HG03025 (cell line): Measurements from ENCODE around the gene TOP2A.
A peak's percentile ranks its signal among the peaks of the same experiment; 100 is the strongest.

Experiments
- ATAC-seq: cut with Tn5 transposase; IDR thresholded peaks from one replicate; pipeline ENCODE4 v1.9.1; 2021; ENCODE audit warnings: mild to moderate bottlenecking, moderate library complexity; ENCODE audit not compliant: unreplicated experiment, low FRiP score

TOP2A gene

DNA sequence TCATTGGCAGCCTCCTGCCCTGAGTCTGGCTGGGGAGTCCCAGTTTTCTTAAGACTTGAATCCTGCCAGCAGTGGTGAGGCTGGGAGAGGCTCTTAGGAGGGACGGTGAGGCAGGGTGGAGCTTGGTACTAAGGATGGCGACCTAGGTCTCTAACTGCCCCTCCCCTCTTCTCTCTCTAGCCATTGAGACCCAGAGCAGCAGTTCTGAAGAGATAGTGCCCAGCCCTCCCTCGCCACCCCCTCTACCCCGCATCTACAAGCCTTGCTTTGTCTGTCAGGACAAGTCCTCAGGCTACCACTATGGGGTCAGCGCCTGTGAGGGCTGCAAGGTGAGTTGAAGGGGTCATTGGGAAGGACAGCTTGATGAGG lies 69.6 kb downstream of the TOP2A start:
- no peak for ATAC-seq

DNA sequence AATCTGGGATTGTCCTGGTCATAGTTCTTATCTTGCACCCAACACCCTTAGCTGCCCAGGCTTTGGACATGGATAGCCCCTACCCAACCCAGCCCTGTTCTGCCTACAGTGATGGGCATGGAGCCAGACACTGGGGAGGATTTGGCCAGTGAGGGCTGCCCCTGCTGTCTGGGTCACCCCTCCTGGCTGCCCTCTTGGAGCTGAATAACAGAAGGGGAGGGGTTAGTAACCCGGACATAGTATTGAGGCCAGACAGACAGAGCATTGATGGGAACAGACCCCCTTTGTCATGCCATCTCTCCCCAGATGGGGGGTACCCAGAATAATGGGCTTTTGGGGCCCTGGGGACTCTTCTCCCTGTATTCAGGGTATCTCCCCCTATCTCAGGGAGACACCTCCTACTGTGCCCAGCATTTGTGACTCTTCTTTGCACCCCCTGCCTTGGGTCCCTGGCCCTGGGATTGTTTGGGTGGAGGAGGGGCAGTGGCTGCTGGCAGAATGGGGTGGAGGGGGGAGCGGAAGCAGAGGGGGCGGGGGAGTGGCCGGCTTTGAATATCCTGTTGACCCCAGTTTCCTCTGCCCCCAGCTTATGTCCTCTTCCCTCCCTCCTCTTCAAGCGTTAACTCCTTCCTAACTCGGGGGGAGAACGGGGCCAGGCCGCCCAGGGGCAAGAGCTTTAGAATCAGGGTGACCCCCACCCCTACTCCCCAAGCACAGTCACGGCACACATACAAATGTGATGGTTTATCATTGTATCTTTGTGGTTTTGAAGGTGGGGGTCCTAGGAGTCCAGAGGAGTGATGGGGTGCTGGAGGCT lies 70.2 kb downstream of the TOP2A start:
- ATAC-seq, result no peak

DNA sequence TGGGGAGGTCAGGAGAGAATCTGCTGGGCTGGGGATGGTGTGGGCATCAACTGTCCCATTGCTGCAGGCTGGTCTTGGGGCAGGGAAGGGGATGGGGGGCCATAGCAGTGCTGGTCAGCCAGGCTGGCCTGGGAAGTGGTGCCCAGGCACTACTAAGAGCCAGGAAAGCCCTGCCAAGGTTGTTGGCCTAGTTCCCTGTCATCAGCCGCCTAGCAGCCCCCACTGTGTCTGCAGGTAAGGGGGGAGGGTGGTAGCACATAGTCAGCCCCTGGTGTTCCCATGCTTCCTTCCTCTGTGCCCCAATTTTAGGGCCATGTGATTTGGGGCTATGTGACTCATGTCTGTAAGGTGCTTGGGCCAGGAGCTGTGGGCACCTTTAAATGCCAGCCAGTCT lies 70.9 kb downstream of the TOP2A start:
- no peak for ATAC-seq

DNA sequence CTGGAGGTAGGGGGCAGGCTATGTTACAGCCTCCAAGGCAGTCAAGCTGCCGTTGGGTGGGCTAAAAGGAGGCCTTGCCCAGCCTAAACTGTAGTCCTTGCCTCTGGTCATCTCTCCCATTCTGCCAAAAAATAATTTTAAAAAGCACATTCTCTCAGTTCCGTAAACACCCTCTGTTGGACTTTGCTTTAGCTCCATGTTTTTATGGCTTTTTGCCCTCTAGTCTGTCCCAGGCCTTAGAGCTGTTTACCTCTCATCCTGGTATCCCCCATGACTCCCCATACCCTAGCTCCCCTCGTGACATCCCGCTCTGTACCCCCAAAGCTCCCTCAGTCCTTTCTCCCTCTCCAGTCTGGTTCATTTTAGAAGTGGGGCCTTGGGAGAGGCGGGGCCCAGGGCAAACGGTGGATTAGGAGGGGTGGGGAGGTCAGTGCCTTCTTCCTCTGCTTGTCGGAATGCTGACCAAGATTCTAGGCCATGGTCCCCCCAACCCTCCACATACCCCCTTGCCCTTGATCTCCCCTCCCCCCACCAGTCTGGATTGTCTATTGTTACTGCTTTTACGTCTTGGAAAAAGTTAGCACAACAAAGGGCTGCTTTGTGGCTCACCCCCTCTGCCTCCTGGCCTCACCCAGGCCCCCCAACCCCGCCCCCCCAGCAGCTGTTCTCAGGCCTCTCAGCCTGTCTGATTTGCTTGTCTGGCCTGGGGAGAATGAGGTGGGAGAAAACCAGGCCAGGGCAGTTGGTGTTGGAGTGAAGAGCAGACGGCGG lies 71.5 kb downstream of the TOP2A start:
- ATAC-seq, result no peak

DNA sequence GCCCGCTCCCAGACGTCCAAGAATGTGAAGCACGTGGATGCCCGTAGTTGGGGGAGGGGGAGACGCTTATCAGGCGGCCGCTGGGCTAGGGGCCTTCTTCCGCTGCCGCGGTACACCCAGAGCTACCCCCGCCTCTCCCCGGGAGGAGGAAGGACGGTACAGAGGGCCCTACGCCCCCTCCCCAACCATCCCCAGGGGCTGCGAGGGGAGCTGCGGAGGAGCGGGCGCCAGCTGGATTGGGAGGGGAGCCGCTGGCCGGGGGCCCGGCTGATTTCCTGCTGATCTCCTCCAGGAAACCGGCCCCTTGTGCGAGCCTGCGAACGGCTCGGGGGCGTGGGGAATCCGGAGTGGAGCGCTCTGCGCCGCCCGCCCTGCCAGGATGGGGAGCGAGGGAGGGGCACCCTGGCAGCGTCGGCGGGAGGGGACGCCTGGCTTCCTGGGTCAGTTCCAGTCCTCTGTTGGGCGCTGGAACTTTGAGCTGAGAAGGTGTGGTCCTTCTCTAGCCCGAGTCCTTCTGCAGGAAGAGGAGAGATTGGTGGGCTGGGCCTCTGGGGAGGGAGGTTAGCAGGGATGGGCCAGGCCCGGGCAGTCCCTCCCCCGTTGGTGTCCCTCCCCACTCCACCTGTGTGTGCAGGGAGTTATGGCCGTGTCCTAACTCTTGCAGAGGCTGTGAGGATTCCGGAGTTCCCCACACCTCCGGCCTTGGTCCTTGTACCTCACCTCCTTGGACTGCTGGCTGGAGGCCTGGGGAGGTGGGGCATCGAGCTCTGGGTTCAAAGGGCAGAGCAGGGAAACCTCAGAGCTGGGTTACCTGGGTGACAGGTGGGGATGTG lies 72.3 kb downstream of the TOP2A start:
- no peak for ATAC-seq

DNA sequence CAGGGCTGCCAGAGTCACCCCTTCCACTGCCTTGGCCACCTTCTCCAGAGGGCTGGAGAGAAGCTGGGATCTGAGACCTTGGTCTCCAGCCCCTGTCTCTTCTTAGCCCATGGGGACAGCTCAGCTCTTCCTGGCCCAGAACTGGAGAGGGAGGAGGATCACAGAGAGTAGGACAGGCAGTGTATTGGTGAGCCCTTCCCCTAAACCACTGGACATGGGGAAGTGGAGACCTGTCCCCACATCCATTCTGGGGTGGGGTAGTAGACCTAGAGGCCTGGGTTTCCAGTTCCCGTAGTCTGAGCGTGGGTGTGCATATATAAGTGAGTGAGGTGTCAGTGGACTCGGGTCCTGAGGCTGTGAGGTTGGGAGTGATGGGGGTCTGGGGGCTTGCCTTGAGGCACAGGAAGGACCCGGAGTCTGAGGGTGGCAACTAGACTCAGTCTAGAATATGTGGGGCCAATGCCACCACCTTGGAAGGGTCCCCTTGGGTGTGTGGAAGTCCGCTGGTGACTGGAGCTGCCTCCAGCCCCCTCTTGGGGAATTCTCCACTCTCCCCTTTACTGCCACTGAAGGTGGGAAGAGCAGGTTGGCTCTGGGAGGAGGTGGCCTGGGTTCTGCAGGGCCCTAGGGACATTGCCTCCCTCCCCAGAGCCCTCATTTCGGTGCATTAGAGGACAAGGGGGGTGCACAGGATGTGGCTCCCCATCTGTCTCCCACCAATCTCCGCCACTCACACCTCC lies 73.1 kb downstream of the TOP2A start:
- ATAC-seq, result no peak

DNA sequence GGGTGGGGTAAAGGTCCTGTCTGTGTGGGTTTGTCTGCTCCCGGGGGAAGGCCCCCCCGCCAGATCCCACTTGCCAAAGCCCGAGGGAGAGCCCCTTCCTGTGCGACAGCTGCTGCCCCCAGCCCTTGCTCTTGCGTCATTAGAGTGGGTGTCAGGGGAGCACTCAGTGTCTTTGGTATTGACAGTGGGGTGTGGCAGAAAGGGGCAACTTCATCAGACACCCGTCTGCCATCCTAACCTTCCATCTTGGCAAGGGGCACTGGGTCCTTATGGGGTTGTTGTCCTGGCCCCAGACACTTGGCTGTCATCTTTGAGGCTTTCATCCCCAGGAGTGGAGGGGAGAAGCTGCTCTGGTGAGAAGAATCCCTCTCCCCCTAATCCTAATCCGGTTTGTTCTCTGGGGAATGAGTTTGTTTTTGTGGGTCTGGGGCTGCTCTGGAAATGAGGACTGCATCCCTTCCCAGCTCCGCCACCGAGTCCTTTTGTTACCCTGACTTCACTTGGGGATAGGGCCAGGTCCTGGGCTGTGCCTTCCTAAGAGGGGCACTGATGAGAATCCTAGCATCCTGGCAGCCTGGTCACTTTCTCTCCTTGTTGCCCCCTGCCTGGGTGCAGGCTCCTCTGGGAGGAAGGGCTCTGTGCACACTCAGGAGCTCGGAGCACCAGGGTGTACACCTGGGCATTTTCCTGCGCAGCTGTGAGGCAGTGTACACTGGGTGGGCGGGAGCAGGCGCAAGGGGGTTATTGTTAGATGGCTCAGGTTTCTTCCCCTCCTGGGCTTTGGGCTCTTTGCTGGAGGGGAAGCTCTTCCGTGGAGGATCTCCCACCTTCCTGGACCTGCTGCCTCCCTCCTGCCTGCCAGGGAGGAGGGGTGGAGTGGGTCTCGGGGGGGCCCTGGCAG lies 74.2 kb downstream of the TOP2A start:
- ATAC-seq, result no peak

DNA sequence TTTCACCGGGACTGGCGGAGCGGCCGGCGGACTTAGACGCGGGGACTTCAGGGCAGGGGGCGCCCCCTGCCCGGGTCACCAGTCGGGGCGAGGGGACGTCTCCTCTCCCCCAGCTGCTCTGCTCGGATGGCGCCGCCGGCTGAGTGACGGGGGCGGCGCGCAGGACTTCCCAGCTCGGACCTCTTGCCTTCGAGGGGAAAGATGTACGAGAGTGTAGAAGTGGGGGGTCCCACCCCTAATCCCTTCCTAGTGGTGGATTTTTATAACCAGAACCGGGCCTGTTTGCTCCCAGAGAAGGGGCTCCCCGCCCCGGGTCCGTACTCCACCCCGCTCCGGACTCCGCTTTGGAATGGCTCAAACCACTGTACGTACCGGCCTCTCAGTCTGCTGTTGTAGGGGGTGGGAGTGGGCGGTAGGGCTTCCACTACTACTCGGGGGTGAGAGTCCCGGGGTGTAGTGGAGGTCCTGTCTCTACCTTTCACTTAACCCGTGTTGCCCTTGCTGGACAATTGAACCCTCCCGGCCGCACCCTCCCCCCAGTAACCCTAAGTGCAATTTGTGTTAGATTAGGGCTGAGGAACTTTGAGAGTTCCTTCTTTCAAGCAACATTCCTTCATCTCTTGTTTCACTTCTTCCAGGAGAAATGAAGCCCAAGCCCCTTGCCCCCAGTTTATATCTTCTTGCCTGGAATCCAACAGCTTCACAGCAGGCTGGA lies 75.0 kb downstream of the TOP2A start:
- no peak for ATAC-seq

DNA sequence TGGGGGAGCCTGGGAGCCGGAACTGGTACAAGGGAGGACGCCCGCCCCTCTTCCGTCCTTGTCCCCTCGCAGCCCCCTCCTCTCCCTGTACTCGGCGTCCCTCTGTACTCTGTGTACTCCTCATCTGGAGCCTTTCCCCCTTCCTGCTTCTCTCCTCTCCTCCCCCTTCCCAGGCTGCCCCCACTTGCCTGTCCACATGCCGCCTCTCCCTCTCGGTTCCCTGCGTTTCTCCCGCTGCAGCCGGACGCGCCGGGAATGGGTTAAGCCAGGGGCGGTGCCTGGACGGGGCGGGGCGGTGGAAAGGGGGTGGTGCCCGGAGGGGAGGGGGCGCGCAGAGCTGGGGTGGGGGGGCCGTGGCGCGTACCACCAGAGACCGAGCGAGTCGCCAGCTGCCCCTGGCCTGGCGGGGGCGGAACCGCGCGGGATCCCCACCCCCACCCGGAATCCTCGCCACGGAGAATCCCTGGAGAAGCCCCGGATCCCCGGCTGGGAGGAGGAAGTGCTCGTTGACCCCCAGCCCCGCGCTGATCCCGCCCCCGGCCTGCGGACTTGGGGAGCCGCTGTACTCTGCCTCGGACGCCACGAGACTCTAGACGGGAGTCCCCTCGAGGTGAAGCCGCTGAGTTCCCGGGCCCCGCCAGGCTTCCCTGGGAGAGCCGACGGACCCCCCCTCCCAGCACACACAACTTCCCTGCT lies 75.7 kb downstream of the TOP2A start:
- ATAC-seq, result no peak

DNA sequence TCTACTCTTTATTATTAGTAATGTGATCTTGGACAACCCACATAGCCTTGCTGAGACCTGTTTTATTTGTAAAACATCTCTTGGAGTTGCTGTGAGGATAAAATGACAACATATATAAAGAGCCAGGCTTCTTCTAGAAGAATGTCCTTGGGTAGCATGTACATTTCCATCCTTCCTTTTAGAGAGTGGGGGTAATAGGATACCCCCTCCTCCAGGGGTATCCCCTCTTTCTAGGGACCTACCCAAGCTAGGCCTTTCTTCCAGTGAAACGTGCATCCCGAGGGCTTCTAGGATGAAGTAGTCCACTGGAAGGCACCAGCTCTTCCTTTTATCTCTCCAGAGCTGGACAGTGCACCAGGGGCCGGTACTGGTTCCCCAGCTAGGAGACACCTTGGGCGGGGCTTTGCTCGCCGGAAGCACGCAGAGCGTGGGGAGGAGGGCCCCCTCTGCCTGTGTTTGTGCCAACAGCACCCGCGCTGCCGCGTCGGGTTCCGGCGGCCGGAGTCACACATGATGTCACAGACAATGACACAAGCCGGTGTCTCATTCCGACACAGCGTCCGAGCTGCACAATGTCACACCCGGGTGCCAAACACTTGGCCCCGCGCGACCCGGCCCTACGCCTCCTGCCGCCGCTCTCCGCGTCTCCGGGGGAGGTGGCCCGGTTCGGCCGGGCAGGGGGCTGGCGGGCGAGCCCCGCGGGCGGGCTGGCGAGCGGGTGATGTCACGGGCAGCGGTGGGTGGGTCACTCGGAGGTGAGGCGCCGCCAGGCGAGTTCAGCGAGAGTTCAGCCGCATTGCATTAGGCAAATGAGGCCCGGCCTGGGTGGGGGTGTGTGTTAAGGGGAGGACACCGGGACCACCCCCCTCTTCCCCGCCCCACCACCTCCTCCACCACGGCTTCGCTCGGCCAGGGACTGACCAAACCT lies 76.6 kb downstream of the TOP2A start:
- ATAC-seq, result peak; percentile 64

DNA sequence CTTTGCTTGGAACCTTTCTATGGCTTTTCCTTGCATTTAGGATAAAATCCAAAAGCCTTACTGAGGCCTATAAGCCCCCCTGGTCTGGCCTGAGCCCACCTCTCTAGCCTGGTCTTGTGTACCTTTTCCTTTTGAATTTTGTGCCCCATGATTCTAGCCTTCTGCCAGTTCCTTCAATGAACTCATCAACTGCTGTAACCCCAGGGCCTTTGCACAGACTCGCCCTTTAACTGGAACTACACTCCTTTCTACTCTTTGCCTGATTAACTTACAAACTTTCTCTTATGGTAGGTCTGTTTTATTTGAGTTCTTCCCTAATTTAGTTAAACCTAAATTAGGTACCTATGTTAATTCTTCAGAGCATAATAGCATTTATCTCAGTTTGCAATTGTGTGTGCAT lies 77.4 kb downstream of the TOP2A start:
- no peak for ATAC-seq

DNA sequence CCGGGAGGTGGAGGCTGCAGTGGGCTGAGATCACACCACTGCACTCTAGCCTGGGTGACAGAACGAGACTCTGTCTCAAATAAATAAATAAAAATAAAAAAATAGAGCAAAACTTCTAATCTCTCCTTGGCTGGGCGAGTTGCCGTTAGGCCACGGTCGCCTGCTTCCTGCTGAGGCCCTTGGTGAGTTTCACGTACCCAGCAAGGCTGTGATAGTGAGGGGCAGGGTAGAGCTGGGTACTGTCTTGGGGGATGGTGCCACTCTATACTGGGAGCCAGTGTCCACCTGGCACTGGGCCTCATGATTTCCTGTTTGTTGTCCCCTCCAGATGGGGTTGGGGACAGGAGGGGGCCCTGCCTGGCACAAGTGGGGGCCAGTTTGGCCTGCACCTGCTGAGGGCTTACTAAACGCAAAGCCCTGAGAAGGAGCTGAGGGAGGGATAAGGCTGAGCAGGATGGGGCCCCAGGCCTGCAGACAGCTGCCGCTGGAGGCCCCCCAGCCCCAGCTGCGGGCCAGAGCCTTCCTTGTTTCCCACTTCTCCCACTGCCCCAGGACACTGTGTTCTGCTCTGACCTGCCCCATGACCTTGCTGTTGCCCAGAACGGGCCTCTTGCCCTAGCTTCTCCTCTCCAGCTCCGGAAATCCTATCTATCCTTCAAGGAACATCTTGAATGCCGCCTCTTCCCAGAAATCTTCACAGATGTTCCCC lies 78.6 kb downstream of the TOP2A start:
- no peak for ATAC-seq
